Astrocyte of the spinal cord (primary cell): Measurements from ENCODE around the gene CASKIN1.

Source experiments
- DNase-seq: peaks from one replicate; pipeline ENCODE4 v3.0.0; 2011; ENCODE audit warnings: low read depth, low spot score
- H3K4me3 ChIP-seq: 2 replicates; pipeline ENCODE4 v1.5.1; 2011; ENCODE audit warnings: low read depth, mild to moderate bottlenecking, low read length, moderate library complexity
- in situ Hi-C: cut with HindIII; loops from 2 replicates; pipeline ENCODE4 v1.10.0; 2017; ENCODE audit warnings: low sequenced_read_pairs
- TF ChIP-seq, protein P1 (sequence below): IDR thresholded peaks from 2 replicates; pipeline ENCODE4 v1.5.1; 2012; ENCODE audit warnings: low read depth, mild to moderate bottlenecking, low read length, inconsistent platforms

Gene CASKIN1

GRCh38 chr16:2177101-2177500 lies 19.3 kb downstream of the CASKIN1 start:
- in situ Hi-C loops: no loop called here
- no peak overlapping the region for H3K4me3 ChIP-seq
- no peak for DNase-seq
- TF ChIP-seq, protein P1, sequence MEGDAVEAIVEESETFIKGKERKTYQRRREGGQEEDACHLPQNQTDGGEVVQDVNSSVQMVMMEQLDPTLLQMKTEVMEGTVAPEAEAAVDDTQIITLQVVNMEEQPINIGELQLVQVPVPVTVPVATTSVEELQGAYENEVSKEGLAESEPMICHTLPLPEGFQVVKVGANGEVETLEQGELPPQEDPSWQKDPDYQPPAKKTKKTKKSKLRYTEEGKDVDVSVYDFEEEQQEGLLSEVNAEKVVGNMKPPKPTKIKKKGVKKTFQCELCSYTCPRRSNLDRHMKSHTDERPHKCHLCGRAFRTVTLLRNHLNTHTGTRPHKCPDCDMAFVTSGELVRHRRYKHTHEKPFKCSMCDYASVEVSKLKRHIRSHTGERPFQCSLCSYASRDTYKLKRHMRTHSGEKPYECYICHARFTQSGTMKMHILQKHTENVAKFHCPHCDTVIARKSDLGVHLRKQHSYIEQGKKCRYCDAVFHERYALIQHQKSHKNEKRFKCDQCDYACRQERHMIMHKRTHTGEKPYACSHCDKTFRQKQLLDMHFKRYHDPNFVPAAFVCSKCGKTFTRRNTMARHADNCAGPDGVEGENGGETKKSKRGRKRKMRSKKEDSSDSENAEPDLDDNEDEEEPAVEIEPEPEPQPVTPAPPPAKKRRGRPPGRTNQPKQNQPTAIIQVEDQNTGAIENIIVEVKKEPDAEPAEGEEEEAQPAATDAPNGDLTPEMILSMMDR: no peak

DNA sequence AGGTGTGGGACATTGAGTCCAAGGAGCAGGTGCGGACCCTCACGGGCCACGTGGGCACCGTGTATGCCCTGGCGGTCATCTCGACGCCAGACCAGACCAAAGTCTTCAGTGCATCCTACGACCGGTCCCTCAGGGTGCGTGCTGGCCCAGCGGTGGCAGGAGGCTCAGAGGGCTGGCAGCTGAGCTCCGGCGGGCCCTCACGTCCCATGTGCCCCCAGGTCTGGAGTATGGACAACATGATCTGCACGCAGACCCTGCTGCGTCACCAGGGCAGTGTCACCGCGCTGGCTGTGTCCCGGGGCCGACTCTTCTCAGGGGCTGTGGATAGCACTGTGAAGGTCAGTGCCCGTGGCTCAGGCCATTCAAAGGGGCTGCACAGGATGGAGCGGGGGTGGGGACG lies 20.4 kb downstream of the CASKIN1 start:
- in situ Hi-C loops: no loop called here
- H3K4me3 ChIP-seq: no peak overlapping the region
- TF ChIP-seq, protein P1: no peak
- DNase-seq: no peak

DNA sequence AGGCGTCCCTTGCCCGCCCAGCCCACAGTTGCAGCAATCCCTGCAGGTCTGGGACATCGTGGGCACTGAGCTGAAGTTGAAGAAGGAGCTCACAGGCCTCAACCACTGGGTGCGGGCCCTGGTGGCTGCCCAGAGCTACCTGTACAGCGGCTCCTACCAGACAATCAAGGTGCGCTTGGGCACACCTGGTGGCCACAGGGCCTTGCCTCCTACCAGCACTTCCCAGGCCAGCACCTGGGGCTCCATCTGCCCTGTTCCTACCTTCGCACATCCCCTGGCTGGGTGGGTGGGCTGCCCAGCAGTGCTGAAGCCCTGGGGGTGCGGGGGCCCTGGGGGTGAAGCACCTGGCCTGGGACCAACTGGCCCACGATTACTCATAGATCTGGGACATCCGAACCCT lies 21.0 kb downstream of the CASKIN1 start:
- in situ Hi-C loops: no loop called here
- TF ChIP-seq, protein P1: no peak
- DNase-seq: no peak
- H3K4me3 ChIP-seq: no peak overlapping the region

- TF ChIP-seq, protein P1: no peak
- H3K4me3 ChIP-seq: no peak overlapping the region
- in situ Hi-C loops: no loop called here
- DNase-seq: no peak
These were observed 21.8 kb downstream of the CASKIN1 start for GRCh38 chr16:2174396-2175131.

GRCh38 chr16:2173916-2174315 lies 22.5 kb downstream of the CASKIN1 start:
- in situ Hi-C loops: no loop called here
- TF ChIP-seq, protein P1: no peak
- DNase-seq: no peak
- no peak overlapping the region for H3K4me3 ChIP-seq

- DNase-seq: no peak
- TF ChIP-seq, protein P1: no peak
- in situ Hi-C loops: no loop called here
- no peak overlapping the region for H3K4me3 ChIP-seq
These were observed 23.0 kb downstream of the CASKIN1 start for GRCh38 chr16:2173366-2173765.
